Right lobe of liver (tissue), 6 donors: Measurements from ENCODE around the gene SPTB. TPM values are rescaled to one million over a fixed set of nuclear protein-coding genes. Genes with fewer than 3 reads are reported as not detected.

Experiments
- ATAC-seq, 4 donors: fragments of 200-7000 bp; cut with Tn5 transposase; one replicate each; pipeline ENCODE4 v1.9.1; 2020; ENCODE audit warnings: mild to moderate bottlenecking in 4 of 4, moderate library complexity in 4 of 4
- DNase-seq, 3 donors: peaks; one replicate each; pipeline ENCODE4 v3.0.0-alpha.2; 2020
- H3K27ac ChIP-seq, 3 donors: fragments of 200-600 bp; one replicate each; pipeline ENCODE4 v1.8.0; 2022
- H3K27me3 ChIP-seq, 2 donors: fragments of 200-600 bp; one replicate each; pipeline ENCODE4 v1.8.0; 2022
- H3K36me3 ChIP-seq, 4 donors: fragments of 200-600 bp; sonication (generic) in 1 of 4; one replicate each; pipeline versions ENCODE4 v1.5.1 to v1.8.0; 2017 to 2022; ENCODE audit warnings: control low read depth in 1 of 4
- H3K4me1 ChIP-seq, 4 donors: fragments of 200-600 bp; sonication (generic) in 1 of 4; one replicate each; pipeline versions ENCODE4 v1.5.1 to v1.8.0; 2017 to 2022; ENCODE audit warnings: control low read depth in 1 of 4
- H3K4me3 ChIP-seq, 3 donors: fragments of 200-600 bp; one replicate each; pipeline ENCODE4 v1.8.0; 2022
- H3K9me3 ChIP-seq, 4 donors: fragments of 200-600 bp; sonication (generic) in 1 of 4; one replicate each; pipeline versions ENCODE4 v1.5.1 to v1.8.0; 2017 to 2022; ENCODE audit warnings: control low read depth in 1 of 4
- POLR2A ChIP-seq: fragments of 450-650 bp; IDR thresholded peaks from one replicate; pipeline ENCODE4 v1.6.1; 2017; ENCODE audit warnings: antibody characterized with exemption, mild to moderate bottlenecking
- WGBS: methylation state at CpG from one replicate; pipeline ENCODE4 v1.1.6; 2018; ENCODE audit warnings: low coverage, low lambda C conversion rate; ENCODE audit not compliant: insufficient coverage; ENCODE audit errors: missing lambda C conversion rate; 5-methylcytosine and 5-hydroxymethylcytosine counted together
- intact Hi-C, 2 donors: fragments of 100-400 bp; cut with DNase I; formaldehyde crosslinking; loops; one replicate each; pipeline versions ENCODE4 v1.11.2 to v1.14.1; 2022
- total RNA-seq, 6 experiments: library from RNA; depleted of rRNA in 2 of 6; stranded (reverse); fragments of >200 nt in 2 of 6; fragmentation: NEBNext Ultra II Directional in 3 of 6; extraction: Animal tissue kit (Norgen Biotek cat#: 25700) in 3 of 6; gene quantifications; one replicate each; pipeline versions ENCODE4 v1.1.0 to v1.2.4, GENCODE V29; 2016 to 2023
- TF ChIP-seq, protein P1 (sequence below), 4 donors: fragments of 200-600 bp in 3 of 4; fragments of 450-650 bp in 1 of 4; IDR thresholded peaks; one replicate each; pipeline versions ENCODE4 v1.5.1 to v1.8.0; 2016 to 2022; ENCODE audit warnings: antibody characterized with exemption in 4 of 4, mild to moderate bottlenecking in 2 of 4
- donor health status: DM: no; HTN: yes; CAD: no.
- donor health status: DM: no; HTN: no; CAD: no.
- donor health status: DM: no; HTN: no; CAD: no.
- donor health status: DM: no; HTN: yes; CAD: no.
- donor health status: DM: no; HTN: yes; CAD: no.

The SPTB gene
- total RNA-seq, 6 experiments from 2014 or later = 0.12 to 2.4 (median 0.72) TPM

DNA sequence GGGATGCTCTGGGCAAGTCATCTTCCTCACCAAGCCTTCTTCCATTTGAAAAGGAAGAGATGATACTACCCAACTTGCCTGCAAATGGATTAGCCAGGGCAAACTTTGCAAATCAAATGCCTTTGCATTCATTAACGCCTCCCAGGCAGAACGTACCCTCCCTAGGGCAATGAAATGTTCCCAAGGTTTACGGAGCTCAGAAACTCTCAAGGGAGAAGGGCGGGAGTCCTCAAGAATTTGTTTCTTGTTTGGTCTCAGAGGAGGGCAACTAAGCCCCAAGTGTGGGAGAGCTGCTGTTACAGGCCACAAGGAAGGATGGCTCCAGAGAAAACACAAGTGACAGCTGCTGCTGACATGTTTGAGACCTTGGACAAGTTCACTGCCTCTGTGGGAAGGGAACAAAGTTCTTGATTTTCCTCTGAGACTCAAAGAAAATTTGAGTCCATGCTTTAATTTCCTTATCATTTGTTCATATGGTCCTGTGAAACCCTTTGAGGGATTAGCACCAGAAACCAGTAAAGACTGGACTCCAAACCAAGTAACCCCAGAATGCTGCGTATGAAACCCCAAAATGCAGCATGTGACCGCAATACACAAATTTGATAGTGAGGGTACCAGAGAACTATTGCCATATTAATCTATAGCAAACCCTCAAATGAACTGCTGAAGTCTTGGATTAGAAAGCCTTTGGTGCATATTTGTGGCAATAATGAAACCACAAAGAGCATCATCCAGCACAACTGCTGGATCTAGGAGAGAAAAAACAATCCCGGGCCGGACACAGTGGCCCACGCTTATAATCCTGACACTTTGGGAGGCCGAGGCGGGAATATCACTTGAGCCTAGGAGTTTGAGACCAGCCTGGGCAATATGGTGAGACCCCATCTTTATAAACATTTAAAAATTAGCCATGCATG, 22.9 kb downstream of the SPTB start:
- TF ChIP-seq POLR2A = no peak
- TF ChIP-seq, protein P1, sequence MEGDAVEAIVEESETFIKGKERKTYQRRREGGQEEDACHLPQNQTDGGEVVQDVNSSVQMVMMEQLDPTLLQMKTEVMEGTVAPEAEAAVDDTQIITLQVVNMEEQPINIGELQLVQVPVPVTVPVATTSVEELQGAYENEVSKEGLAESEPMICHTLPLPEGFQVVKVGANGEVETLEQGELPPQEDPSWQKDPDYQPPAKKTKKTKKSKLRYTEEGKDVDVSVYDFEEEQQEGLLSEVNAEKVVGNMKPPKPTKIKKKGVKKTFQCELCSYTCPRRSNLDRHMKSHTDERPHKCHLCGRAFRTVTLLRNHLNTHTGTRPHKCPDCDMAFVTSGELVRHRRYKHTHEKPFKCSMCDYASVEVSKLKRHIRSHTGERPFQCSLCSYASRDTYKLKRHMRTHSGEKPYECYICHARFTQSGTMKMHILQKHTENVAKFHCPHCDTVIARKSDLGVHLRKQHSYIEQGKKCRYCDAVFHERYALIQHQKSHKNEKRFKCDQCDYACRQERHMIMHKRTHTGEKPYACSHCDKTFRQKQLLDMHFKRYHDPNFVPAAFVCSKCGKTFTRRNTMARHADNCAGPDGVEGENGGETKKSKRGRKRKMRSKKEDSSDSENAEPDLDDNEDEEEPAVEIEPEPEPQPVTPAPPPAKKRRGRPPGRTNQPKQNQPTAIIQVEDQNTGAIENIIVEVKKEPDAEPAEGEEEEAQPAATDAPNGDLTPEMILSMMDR (IDR thresholded peaks at IDR 0.05) = no peak
- 74% methylated on average over 10 of the region's 11 CpGs for WGBS
- H3K27ac ChIP-seq = no peak overlapping the region
- H3K36me3 ChIP-seq = no peaks in the 10 kb centered on the region
- H3K9me3 ChIP-seq = no peaks in the 10 kb centered on the region
- no peaks in the 10 kb centered on the region for H3K4me1 ChIP-seq
- no peak for ATAC-seq
- H3K4me3 ChIP-seq = no peak overlapping the region
- no peaks in the 10 kb centered on the region for H3K27me3 ChIP-seq
- intact Hi-C loops = no loop called here
- no peak for DNase-seq

DNA sequence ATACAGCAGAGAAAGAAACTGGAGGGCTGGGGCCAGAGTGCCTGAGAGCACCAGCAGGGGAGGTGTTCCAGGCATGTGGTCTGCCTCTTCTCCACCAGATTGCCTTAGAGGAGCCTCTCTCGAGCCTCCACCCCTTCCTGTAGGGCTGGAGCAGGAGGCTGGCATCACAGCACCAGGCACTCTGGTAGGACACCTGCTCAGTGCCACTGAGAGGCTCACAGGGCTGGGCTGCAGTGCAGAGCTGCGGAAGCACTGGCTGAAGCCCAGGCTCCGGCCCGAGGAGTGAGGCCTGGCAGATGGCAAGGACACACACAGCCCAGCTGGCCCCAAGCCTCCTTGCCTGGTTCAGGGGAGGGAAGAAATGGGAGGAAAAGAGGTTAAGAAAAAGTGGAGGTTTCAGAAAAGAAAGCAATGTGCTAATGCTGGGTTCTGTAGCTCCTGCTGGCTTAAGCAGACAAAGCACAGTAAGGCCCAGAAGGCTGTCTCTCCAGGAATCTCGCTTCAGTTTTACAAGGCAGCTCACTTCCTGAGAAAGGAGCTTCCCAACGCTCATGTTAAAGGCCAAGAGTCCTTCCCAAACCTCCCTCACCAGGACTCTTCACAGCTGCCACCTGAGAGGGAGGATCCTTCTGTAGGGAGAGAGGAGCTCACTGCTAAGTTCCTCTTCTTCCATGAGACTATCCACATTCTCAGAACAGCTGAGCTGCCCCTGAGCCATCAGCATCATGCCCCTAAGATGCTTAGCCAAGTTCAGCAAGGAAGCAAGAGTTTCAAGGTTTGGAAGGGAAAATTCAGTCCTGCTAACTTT, 23.8 kb downstream of the SPTB start:
- Histone ChIP-seq H3K36me3 (no peaks in the 10 kb centered on the region), H3K4me3 (no peak overlapping the region), H3K27ac (no peak overlapping the region), H3K9me3 (no peaks in the 10 kb centered on the region), H3K27me3 (no peaks in the 10 kb centered on the region), H3K4me1 (no peaks in the 10 kb centered on the region)
- intact Hi-C loops = no loop called here
- TF ChIP-seq, protein P1 (IDR thresholded peaks at IDR 0.05) = no peak
- no peak for TF ChIP-seq POLR2A
- no peak for ATAC-seq
- no CpG with 5 or more reads among the region's 6 CpGs for WGBS
- no peak for DNase-seq

DNA sequence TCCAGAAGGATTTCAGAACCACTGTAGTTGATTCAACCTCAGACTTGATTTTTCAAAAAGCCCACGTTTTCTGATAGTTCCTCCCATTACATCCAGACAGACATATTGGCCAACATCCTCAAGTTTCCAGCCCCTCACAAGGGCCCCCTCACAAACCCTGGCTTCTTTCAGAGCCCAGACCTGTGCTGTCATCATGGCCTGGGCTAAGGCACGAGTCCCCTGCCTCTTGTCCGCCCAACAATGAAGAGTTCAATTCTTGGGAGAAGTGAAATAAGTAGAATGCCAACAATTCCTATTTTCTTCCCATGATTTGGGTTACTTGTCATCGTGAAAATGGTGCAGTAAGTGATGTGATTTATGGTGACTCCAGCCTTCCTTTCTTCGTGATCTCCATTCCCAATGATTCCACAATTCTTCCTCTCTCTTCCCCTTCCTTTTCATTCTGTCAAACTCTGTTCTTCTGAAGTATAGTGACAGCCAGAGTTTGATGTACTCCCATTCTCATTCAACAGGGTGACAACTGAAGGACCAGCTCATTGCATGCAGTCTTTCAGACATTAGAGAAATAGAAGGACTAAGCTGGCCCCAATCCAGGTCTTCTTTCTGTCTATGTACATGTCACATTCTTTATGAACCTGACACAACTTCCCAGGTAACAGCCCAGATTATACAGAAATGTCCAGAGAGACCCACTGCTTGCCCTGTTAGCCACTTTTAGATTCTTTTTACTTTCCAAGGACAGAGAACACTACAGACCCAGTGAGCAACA, 29.2 kb downstream of the SPTB start:
- H3K27ac ChIP-seq = no peak overlapping the region
- TF ChIP-seq, protein P1 (IDR thresholded peaks at IDR 0.05) = no peak
- no peak for TF ChIP-seq POLR2A
- H3K4me3 ChIP-seq = no peak overlapping the region
- intact Hi-C loops = no loop called here
- WGBS = 73% methylated on average over 4 of the region's 5 CpGs
- DNase-seq (no peak), ATAC-seq (no peak)
- H3K9me3 ChIP-seq = no peaks in the 10 kb centered on the region
- no peaks in the 10 kb centered on the region for H3K4me1 ChIP-seq
- no peaks in the 10 kb centered on the region for H3K36me3 ChIP-seq
- no peaks in the 10 kb centered on the region for H3K27me3 ChIP-seq

DNA sequence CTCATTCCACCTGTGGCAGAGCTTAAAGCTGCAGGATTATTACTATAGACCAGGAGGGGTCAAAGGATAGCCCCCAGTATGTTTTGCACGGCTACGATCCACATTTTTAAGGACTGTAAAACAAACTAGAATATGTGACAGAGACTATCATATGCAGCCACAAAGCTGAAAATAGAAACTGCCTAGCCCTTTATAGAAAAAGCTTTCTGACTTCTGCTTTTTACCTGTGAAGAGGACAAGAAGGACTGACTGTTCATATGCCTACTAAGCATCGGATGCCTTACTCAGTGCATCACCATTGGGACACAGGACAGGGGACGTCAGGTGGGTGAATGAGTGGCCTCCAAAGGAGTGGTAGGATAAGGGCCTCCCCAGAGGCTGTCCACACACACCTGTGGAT, 29.8 kb downstream of the SPTB start:
- Histone ChIP-seq H3K36me3 (no peaks in the 10 kb centered on the region), H3K27me3 (no peaks in the 10 kb centered on the region), H3K4me1 (no peaks in the 10 kb centered on the region), H3K27ac (no peak overlapping the region), H3K9me3 (no peaks in the 10 kb centered on the region), H3K4me3 (no peak overlapping the region)
- 59% methylated on average over 4 of the region's 4 CpGs for WGBS
- ATAC-seq (no peak), DNase-seq (no peak)
- TF ChIP-seq POLR2A = no peak
- TF ChIP-seq, protein P1 (IDR thresholded peaks at IDR 0.05) = no peak
- intact Hi-C loops = no loop called here
